K562 (cell line): ENCODE results near the gene AKNA. TPM values are rescaled to one million over a fixed set of nuclear protein-coding genes. Genes with fewer than 3 reads are reported as not detected.

Experiments
- ARHGAP35 ChIP-seq: fragments of 450-650 bp; IDR thresholded peaks from 2 replicates; pipeline ENCODE4 v1.6.1; 2018; ENCODE audit not compliant: partially characterized antibody
- FOXP1 ChIP-seq: sonication (generic); formaldehyde crosslinking; IDR thresholded peaks from 2 replicates; pipeline ENCODE4 v1.8.0; 2022; ENCODE audit warnings: mild to moderate bottlenecking, missing genetic modification reagents
- KLF16 ChIP-seq: IDR thresholded peaks from 2 replicates; pipeline ENCODE4 v1.6.1; 2016; ENCODE audit warnings: antibody characterized with exemption
- MXD1 ChIP-seq: fragments of 250-450 bp; sonication (Bioruptor Pico); IDR thresholded peaks from 2 replicates; pipeline ENCODE4 v1.8.0; 2021; ENCODE audit warnings: borderline replicate concordance, mild to moderate bottlenecking, moderate library complexity; ENCODE audit not compliant: poor library complexity, severe bottlenecking
- NCOA4 ChIP-seq: fragments of 450-650 bp; IDR thresholded peaks from 2 replicates; pipeline ENCODE4 v1.6.1; 2018; ENCODE audit warnings: mild to moderate bottlenecking; ENCODE audit not compliant: partially characterized antibody
- NCOR1 ChIP-seq: fragments of 450-650 bp; IDR thresholded peaks from 2 replicates; pipeline ENCODE4 v1.6.1; 2016; ENCODE audit warnings: mild to moderate bottlenecking, moderate library complexity
- NR4A1 ChIP-seq, 2 experiments: fragments of 250-450 bp in 1 of 2; fragments of 450-650 bp in 1 of 2; sonication (Bioruptor Pico) in 1 of 2; IDR thresholded peaks; 2 replicates each; pipeline versions ENCODE4 v1.4.0 to v1.6.1; 2016 to 2020; ENCODE audit warnings: mild to moderate bottlenecking in 2 of 2, missing compliant biosample characterization in 1 of 2, missing genetic modification characterization in 1 of 2, moderate library complexity in 1 of 2
- PHF8 ChIP-seq: fragments of 200-600 bp; sonication (generic); IDR thresholded peaks from 2 replicates; pipeline ENCODE4 v1.6.1; 2012; ENCODE audit warnings: mixed run types, mild to moderate bottlenecking, inconsistent platforms, low read length, moderate library complexity, borderline replicate concordance
- POLR2H ChIP-seq: IDR thresholded peaks from 2 replicates; pipeline ENCODE4 v1.6.1; 2016; ENCODE audit warnings: missing genetic modification characterization, low read depth, mild to moderate bottlenecking, control low read depth, missing compliant biosample characterization, moderate library complexity
- RFX1 ChIP-seq: fragments of 450-650 bp; IDR thresholded peaks from 2 replicates; pipeline ENCODE4 v1.6.1; 2016; ENCODE audit warnings: mild to moderate bottlenecking, moderate library complexity
- SAFB ChIP-seq: fragments of 200-400 bp; formaldehyde crosslinking; IDR thresholded peaks from 2 replicates; pipeline ENCODE4 v1.6.1; 2017; ENCODE audit warnings: low read depth, low read length, borderline replicate concordance
- SP1 ChIP-seq: sonication (generic); formaldehyde crosslinking; IDR thresholded peaks from 2 replicates; pipeline ENCODE4 v1.8.1; 2022; ENCODE audit warnings: mild to moderate bottlenecking, missing genetic modification reagents
- TARDBP ChIP-seq: fragments of 450-650 bp; IDR thresholded peaks from 2 replicates; pipeline ENCODE4 v1.6.1; 2016
- ZNF444 ChIP-seq: fragments of 250-450 bp; sonication (Bioruptor Pico); IDR thresholded peaks from 2 replicates; pipeline ENCODE4 v1.4.0; 2020; ENCODE audit warnings: mild to moderate bottlenecking, moderate library complexity
- ZNF77 ChIP-seq: fragments of 250-450 bp; sonication (Bioruptor Pico); IDR thresholded peaks from 2 replicates; pipeline ENCODE4 v1.5.0; 2020
- ZNF79 ChIP-seq: fragments of 250-450 bp; sonication (Bioruptor Pico); IDR thresholded peaks from 2 replicates; pipeline ENCODE4 v1.4.0; 2020; ENCODE audit warnings: low read depth, mild to moderate bottlenecking, moderate library complexity
- polyA plus RNA-seq, 8 experiments: library from polyadenylated mRNA; depleted of rRNA in 4 of 8; stranded (reverse) in 5 of 8; unstranded in 3 of 8; fragments of >200 nt; fragmentation: Nextera tagmentation in 2 of 8; fragmentation: Illumina TruSeq in 1 of 8; extraction: Ambion mirVana in 2 of 8; extraction: Trizol in 1 of 8; gene quantifications; 2 replicates each; pipeline versions ENCODE4 v1.2.1 to v1.2.3, GENCODE V29; 2011 to 2014; ENCODE audit warnings: inconsistent platforms in 1 of 8, missing spikeins in 1 of 8
- total RNA-seq, 7 experiments: library from RNA; depleted of rRNA in 6 of 7; stranded (reverse); fragments of >200 nt in 6 of 7; fragmentation: Illumina TruSeq in 2 of 7; extraction: Trizol in 2 of 7; gene quantifications; 2 replicates each; pipeline versions ENCODE4 v1.2.1 to v1.2.3, GENCODE V29; 2011 to 2021; ENCODE audit warnings: low replicate concordance in 1 of 7
- TF ChIP-seq, protein P1 (sequence below): fragments of 250-450 bp; sonication (Bioruptor Pico); IDR thresholded peaks from 2 replicates; pipeline ENCODE4 v1.6.1; 2021; ENCODE audit warnings: mild to moderate bottlenecking
- TF ChIP-seq, protein P2 (sequence below): fragments of 450-650 bp; IDR thresholded peaks from 2 replicates; pipeline ENCODE4 v1.6.1; 2016; ENCODE audit warnings: antibody characterized with exemption
- TF ChIP-seq, protein P3 (sequence below): sonication (generic); formaldehyde crosslinking; IDR thresholded peaks from 2 replicates; pipeline ENCODE4 v1.8.0; 2023; ENCODE audit warnings: mild to moderate bottlenecking, missing genetic modification reagents
- TF ChIP-seq, protein P4 (sequence below): fragments of 200-800 bp; sonication (Bioruptor generic); IDR thresholded peaks from 2 replicates; pipeline ENCODE4 v1.6.1; 2017; ENCODE audit warnings: missing genetic modification characterization, missing compliant biosample characterization

Gene AKNA
- total and polyA plus RNA-seq, 9 of the 15 experiments (the other 6 are each of a cell fraction or from before 2014, with no cell fraction given) = 0.29 to 20.5 (median 3.9) TPM

GRCh38 chr9:114397848-114398605 lies 10.2 kb upstream of the AKNA start (continued):
- peak; percentile 30 for TF ChIP-seq MXD1 (CRISPR knock-in tag)
- 0 out of 2 replicates have a peak, but pooled peaks have one; percentile 26 for TF ChIP-seq NR4A1 (CRISPR knock-in tag; IDR thresholded peaks at IDR 0.05)
- no peak for TF ChIP-seq NR4A1 (tag; IDR thresholded peaks at IDR 0.05)
- peak; percentile 65; the same call in 1 of the 2 replicates for TF ChIP-seq PHF8
- TF ChIP-seq RFX1 = peak; percentile 85
- TF ChIP-seq, protein P1, sequence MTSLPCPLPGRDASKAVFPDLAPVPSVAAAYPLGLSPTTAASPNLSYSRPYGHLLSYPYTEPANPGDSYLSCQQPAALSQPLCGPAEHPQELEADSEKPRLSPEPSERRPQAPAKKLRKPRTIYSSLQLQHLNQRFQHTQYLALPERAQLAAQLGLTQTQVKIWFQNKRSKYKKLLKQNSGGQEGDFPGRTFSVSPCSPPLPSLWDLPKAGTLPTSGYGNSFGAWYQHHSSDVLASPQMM = no peak
- TF ChIP-seq, protein P2, sequence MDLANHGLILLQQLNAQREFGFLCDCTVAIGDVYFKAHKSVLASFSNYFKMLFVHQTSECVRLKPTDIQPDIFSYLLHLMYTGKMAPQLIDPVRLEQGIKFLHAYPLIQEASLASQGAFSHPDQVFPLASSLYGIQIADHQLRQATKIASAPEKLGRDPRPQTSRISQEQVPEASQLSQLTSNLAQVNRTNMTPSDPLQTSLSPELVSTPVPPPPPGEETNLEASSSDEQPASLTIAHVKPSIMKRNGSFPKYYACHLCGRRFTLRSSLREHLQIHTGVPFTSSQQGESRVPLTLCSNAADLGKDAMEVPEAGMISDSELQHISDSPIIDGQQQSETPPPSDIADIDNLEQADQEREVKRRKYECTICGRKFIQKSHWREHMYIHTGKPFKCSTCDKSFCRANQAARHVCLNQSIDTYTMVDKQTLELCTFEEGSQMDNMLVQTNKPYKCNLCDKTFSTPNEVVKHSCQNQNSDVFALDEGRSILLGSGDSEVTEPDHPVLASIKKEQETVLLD = no peak
- TF ChIP-seq SAFB = peak; percentile 76; the same call in 1 of the 2 replicates
- no peak for TF ChIP-seq ZNF79 (CRISPR knock-in tag)
- peak; percentile 75 for TF ChIP-seq NCOA4
- TF ChIP-seq ARHGAP35 = no peak
- no peak for TF ChIP-seq KLF16
- TF ChIP-seq TARDBP = 0 out of 2 replicates have a peak, but pooled peaks have one; percentile 32
- TF ChIP-seq NCOR1 = no peak
- TF ChIP-seq ZNF444 (CRISPR knock-in tag) = no peak
- TF ChIP-seq SP1 (CRISPR knock-in tag) = 0 out of 2 replicates have a peak, but pooled peaks have one; percentile 61
- TF ChIP-seq, protein P3, sequence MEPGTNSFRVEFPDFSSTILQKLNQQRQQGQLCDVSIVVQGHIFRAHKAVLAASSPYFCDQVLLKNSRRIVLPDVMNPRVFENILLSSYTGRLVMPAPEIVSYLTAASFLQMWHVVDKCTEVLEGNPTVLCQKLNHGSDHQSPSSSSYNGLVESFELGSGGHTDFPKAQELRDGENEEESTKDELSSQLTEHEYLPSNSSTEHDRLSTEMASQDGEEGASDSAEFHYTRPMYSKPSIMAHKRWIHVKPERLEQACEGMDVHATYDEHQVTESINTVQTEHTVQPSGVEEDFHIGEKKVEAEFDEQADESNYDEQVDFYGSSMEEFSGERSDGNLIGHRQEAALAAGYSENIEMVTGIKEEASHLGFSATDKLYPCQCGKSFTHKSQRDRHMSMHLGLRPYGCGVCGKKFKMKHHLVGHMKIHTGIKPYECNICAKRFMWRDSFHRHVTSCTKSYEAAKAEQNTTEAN = no peak
- no peak; the same call in 1 of the 2 replicates for TF ChIP-seq POLR2H
- TF ChIP-seq FOXP1 (CRISPR knock-in tag) = peak; percentile 22; the same call in 1 of the 2 replicates
- TF ChIP-seq, protein P4, sequence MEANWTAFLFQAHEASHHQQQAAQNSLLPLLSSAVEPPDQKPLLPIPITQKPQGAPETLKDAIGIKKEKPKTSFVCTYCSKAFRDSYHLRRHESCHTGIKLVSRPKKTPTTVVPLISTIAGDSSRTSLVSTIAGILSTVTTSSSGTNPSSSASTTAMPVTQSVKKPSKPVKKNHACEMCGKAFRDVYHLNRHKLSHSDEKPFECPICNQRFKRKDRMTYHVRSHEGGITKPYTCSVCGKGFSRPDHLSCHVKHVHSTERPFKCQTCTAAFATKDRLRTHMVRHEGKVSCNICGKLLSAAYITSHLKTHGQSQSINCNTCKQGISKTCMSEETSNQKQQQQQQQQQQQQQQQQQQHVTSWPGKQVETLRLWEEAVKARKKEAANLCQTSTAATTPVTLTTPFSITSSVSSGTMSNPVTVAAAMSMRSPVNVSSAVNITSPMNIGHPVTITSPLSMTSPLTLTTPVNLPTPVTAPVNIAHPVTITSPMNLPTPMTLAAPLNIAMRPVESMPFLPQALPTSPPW = peak; percentile 92
- TF ChIP-seq ZNF77 = no peak
